Measurements from ENCODE around the gene COMMD1. TPM values are rescaled to one million over a fixed set of nuclear protein-coding genes. Genes with fewer than 3 reads are reported as not detected.

Gene COMMD1
- polyA plus RNA-seq, 1 of the 3 experiments (the other 2 are of a cell fraction), result 32.5 TPM

- no peak for TF ChIP-seq MXI1 (IDR thresholded peaks at IDR 0.05; ENCODE audit: low read depth, low read length)
- no peak for TF ChIP-seq JUND (IDR thresholded peaks at IDR 0.05)
- TF ChIP-seq EP300 (IDR thresholded peaks at IDR 0.05; ENCODE audit: borderline replicate concordance in 1 of 2, low read depth in 1 of 2, low read length in 1 of 2), result no peak
Measured at GRCh38 chr2:62109554-62109953, 204.1 kb downstream of the COMMD1 start (continued).

DNA sequence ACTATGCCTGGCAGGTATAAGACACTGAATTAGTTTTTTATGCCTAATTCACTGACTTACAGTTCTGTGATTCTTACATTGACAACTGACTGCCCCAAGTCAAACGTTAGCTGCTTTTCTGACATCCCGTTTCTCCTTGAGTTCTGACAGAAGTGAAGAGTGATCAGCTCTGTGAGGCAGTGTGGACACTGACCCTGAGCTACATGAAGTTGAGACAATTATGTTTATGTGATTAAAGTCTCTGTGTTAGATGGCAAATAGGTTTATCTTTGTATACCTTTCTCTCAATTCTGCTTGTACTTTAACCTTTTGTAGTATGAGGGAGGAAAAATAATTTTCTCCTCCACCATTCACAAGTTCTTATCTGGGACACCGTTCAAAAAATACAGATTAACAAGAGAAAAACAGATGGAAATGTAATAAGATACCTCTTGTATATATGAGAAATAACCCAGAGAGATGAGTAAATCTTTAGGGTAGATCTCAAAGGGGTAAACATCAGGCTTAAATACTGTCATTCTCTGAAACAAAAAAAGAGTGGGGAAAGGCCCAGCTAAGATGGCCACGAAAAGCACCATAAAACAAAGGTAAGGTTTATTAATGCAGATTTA is 205.0 kb downstream of the COMMD1 start:
- TF ChIP-seq IRF3 (IDR thresholded peaks at IDR 0.05; ENCODE audit: low read depth, low read length), result no peak
- no peak for TF ChIP-seq ELF1 (IDR thresholded peaks at IDR 0.05)
- Histone ChIP-seq H3K36me3 (replicated peaks in 1 of 2; ENCODE audit: control insufficient read depth in 1 of 2, insufficient read depth in 2 of 2, low read length in 1 of 2) (no peaks in the 10 kb centered on the region), H3K9ac (no peak overlapping the region), H3F3A (replicated peaks; ENCODE audit: insufficient read depth) (no peaks in the 10 kb centered on the region), H3K9me2 (no peaks in the 10 kb centered on the region), H3K79me2 (ENCODE audit: insufficient read depth) (no peaks in the 10 kb centered on the region), H3K4me3 (ENCODE audit: low read depth in 2 of 2, low read length in 1 of 2) (no peak overlapping the region), H4K20me1 (ENCODE audit: insufficient read depth) (no peaks in the 10 kb centered on the region), H3K27ac (ENCODE audit: low read depth in 2 of 2, low read length in 1 of 2) (no peak overlapping the region), H3K4me2 (no peak overlapping the region), H2AFZ (ENCODE audit: low read depth) (no peak overlapping the region), H3K4me1 (ENCODE audit: control insufficient read depth in 1 of 2, insufficient read depth in 2 of 2, low read depth in 1 of 2, low read length in 1 of 2) (peaks cover 0 to 4% of the 10 kb centered on the region in 2 experiments; a peak in 1 of 4 replicates), H3K9me3 (no peaks in the 10 kb centered on the region), H3K27me3 (ENCODE audit: insufficient read depth) (no peaks in the 10 kb centered on the region)
- ChIA-PET POLR2A (no interaction called here), CTCF (no interaction called here)
- no peak for DNase-seq
- 87% methylated on average over 4 of the region's 4 CpGs for WGBS (ENCODE audit: low lambda C conversion rate)

GRCh38 chr2:62112179-62112578 is 206.7 kb downstream of the COMMD1 start:
- no peaks in the 10 kb centered on the region for H3K27me3 ChIP-seq (ENCODE audit: insufficient read depth)
- POLR2A ChIA-PET, result no interaction called here
- no peak overlapping the region for H3K9ac ChIP-seq
- H3K27ac ChIP-seq (ENCODE audit: low read depth in 2 of 2, low read length in 1 of 2), result no peak overlapping the region
- H3K9me2 ChIP-seq, result no peaks in the 10 kb centered on the region
- H3K36me3 ChIP-seq (replicated peaks in 1 of 2; ENCODE audit: control insufficient read depth in 1 of 2, insufficient read depth in 2 of 2, low read length in 1 of 2), result no peaks in the 10 kb centered on the region
- WGBS (ENCODE audit: low lambda C conversion rate), result 89% methylated on average over 2 of the region's 2 CpGs
- peaks cover 0 to 4% of the 10 kb centered on the region in 2 experiments; a peak in 1 of 4 replicates for H3K4me1 ChIP-seq (ENCODE audit: control insufficient read depth in 1 of 2, insufficient read depth in 2 of 2, low read depth in 1 of 2, low read length in 1 of 2)
- CTCF ChIA-PET, result interaction anchor here (1.3 kb wide), 1 partner anchor 189 kb away, joined by 3 read pairs; no protein-coding TSS in a partner anchor
- H3F3A ChIP-seq (replicated peaks; ENCODE audit: insufficient read depth), result no peaks in the 10 kb centered on the region
- TF ChIP-seq ELF1 (IDR thresholded peaks at IDR 0.05) (no peak), FOXM1 (IDR thresholded peaks at IDR 0.05; ENCODE audit: low read depth) (no peak), NRF1 (IDR thresholded peaks at IDR 0.05; ENCODE audit: low read depth, low read length) (no peak), TAF1 (IDR thresholded peaks at IDR 0.05; ENCODE audit: borderline replicate concordance, low read depth, low read length) (no peak), FOXJ3 (CRISPR knock-in tag; IDR thresholded peaks at IDR 0.05) (no peak), POLR2AphosphoS5 (IDR thresholded peaks at IDR 0.05; ENCODE audit: low read depth, low read length) (no peak), RCOR1 (IDR thresholded peaks at IDR 0.05; ENCODE audit: low read length) (no peak), EP300 (IDR thresholded peaks at IDR 0.05; ENCODE audit: borderline replicate concordance in 1 of 2, low read depth in 1 of 2, low read length in 1 of 2) (no peak), EZH2phosphoT487 (IDR thresholded peaks at IDR 0.05; ENCODE audit: borderline replicate concordance, low read depth) (no peak), MAX (IDR thresholded peaks at IDR 0.05; ENCODE audit: low read depth) (no peak), IRF3 (IDR thresholded peaks at IDR 0.05; ENCODE audit: low read depth, low read length) (no peak)
- TF ChIP-seq, protein P1, sequence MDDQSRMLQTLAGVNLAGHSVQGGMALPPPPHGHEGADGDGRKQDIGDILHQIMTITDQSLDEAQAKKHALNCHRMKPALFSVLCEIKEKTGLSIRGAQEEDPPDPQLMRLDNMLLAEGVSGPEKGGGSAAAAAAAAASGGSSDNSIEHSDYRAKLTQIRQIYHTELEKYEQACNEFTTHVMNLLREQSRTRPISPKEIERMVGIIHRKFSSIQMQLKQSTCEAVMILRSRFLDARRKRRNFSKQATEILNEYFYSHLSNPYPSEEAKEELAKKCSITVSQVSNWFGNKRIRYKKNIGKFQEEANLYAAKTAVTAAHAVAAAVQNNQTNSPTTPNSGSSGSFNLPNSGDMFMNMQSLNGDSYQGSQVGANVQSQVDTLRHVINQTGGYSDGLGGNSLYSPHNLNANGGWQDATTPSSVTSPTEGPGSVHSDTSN (IDR thresholded peaks at IDR 0.05), result no peak
- TF ChIP-seq, protein P2, sequence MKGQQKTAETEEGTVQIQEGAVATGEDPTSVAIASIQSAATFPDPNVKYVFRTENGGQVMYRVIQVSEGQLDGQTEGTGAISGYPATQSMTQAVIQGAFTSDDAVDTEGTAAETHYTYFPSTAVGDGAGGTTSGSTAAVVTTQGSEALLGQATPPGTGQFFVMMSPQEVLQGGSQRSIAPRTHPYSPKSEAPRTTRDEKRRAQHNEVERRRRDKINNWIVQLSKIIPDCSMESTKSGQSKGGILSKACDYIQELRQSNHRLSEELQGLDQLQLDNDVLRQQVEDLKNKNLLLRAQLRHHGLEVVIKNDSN (IDR thresholded peaks at IDR 0.05; ENCODE audit: borderline replicate concordance, low read depth), result no peak
- TF ChIP-seq, protein P3, sequence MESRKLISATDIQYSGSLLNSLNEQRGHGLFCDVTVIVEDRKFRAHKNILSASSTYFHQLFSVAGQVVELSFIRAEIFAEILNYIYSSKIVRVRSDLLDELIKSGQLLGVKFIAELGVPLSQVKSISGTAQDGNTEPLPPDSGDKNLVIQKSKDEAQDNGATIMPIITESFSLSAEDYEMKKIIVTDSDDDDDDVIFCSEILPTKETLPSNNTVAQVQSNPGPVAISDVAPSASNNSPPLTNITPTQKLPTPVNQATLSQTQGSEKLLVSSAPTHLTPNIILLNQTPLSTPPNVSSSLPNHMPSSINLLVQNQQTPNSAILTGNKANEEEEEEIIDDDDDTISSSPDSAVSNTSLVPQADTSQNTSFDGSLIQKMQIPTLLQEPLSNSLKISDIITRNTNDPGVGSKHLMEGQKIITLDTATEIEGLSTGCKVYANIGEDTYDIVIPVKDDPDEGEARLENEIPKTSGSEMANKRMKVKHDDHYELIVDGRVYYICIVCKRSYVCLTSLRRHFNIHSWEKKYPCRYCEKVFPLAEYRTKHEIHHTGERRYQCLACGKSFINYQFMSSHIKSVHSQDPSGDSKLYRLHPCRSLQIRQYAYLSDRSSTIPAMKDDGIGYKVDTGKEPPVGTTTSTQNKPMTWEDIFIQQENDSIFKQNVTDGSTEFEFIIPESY (IDR thresholded peaks at IDR 0.05; ENCODE audit: borderline replicate concordance, low read depth), result no peak
- H2AFZ ChIP-seq (ENCODE audit: low read depth), result no peak overlapping the region
- H3K9me3 ChIP-seq, result no peaks in the 10 kb centered on the region
- H4K20me1 ChIP-seq (ENCODE audit: insufficient read depth), result no peaks in the 10 kb centered on the region
- H3K4me3 ChIP-seq (ENCODE audit: low read depth in 2 of 2, low read length in 1 of 2), result no peak overlapping the region
- H3K4me2 ChIP-seq, result no peak overlapping the region
- H3K79me2 ChIP-seq (ENCODE audit: insufficient read depth), result no peaks in the 10 kb centered on the region
- no peak for DNase-seq
